Measurements from ENCODE around the gene KIFC3.

KIFC3 gene

DNA sequence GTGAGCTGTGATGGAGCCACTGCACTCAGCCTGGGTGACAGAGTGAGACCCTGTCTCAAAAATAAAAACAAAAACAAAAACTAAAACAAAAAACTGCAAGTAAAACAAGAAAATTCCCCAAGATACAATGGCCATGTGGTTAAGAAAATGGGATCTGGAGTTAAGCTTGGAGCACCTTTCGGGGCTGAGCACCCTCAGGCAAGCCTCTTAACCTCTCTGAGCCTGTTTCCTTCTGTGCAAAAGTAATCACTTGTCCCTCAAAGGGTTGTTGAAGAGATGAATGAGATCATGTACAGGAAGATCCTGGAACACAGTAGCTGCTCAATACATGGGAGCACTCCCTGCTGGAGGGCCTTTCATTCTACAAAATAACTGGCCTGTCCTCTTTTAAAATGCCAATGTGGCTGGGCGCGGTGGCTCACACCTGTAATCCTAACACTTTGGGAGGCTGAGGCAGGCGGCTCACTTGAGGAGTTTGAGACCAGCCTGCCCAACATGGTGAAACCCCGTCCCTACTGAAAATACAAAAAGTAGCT is 19.8 kb upstream of the KIFC3 start:
- no peak overlapping the region for H2AFZ ChIP-seq (ENCODE audit: low read length)
- H3K9ac ChIP-seq (ENCODE audit: low read length): no peak overlapping the region
- no peaks in the 10 kb centered on the region for H3K4me1 ChIP-seq (ENCODE audit: low read length)
- TF ChIP-seq EZH2 (optimal IDR thresholded peaks at IDR 0.05; ENCODE audit: low read depth, low read length): no peak
- no peak for TF ChIP-seq CTCF (IDR thresholded peaks at IDR 0.05; ENCODE audit: low read length)
- TF ChIP-seq EZH2phosphoT487 (IDR thresholded peaks at IDR 0.05; ENCODE audit: low read length): no peak
- no peak overlapping the region for H3K4me3 ChIP-seq (ENCODE audit: low read length)
- no peaks in the 10 kb centered on the region for H4K20me1 ChIP-seq (ENCODE audit: insufficient read depth, low read length)
- H3K9me2 ChIP-seq (replicated peaks; ENCODE audit: insufficient read depth, low read length): no peaks in the 10 kb centered on the region
- H3K36me3 ChIP-seq (replicated peaks; ENCODE audit: insufficient read depth, low read length): no peaks in the 10 kb centered on the region
- H3F3A ChIP-seq (ENCODE audit: insufficient read depth, low read length): no peaks in the 10 kb centered on the region; the same call in 1 of the 2 replicates
- no peak overlapping the region for H3K4me2 ChIP-seq (ENCODE audit: low read depth, low read length)
- no peak overlapping the region for H3K27ac ChIP-seq (ENCODE audit: low read length)
- H3K27me3 ChIP-seq (replicated peaks; ENCODE audit: insufficient read depth, low read length): no peaks in the 10 kb centered on the region
- no peak for DNase-seq
- H3K79me2 ChIP-seq (ENCODE audit: low read length): no peaks in the 10 kb centered on the region
- no peaks in the 10 kb centered on the region for H3K9me3 ChIP-seq (replicated peaks; ENCODE audit: insufficient read depth, low read length)

DNA sequence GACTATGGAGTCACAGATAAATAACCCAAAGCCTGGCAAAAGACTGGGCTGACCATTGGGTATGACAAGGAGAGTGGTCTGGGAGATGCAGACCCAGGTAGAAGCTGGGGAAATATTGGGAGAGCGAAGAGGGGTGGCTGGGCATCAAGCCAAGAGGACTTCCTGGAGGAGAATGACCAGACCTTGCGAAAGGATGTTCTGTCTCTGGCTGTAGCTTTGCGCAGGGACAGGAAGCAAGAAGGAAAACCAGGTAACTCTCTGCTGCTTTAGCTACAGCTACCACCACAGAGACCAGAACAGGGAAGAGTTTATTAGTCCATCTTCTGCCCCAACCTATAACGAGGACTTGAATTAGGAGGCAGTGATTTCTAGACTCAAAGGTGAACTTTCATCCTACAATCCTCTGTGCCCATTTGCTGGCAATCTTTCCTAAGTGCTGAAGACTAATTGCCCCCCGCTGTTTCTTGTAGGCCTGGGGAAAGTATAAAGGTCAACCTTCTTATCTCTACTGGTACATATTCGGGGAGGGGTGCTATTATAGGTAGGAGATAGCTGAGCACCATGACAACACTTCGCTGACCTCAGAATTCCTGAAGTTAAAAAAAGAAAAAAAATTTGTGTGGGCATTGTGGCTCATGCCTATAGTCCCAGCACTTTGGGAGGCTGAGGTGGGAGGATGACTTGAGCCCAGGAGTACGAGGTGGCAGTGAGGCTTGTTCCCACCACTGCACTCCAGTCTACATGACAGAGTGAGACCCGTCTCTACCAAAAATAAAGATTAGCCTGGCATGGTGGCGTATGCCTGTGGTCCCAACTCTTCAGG is 19.1 kb upstream of the KIFC3 start:
- H2AFZ ChIP-seq (ENCODE audit: low read length): no peak overlapping the region
- no peaks in the 10 kb centered on the region for H3K9me2 ChIP-seq (replicated peaks; ENCODE audit: insufficient read depth, low read length)
- peaks cover 6% of the 10 kb centered on the region for H3K4me1 ChIP-seq (ENCODE audit: low read length)
- H3K4me2 ChIP-seq (ENCODE audit: low read depth, low read length): no peak overlapping the region
- H3K27ac ChIP-seq (ENCODE audit: low read length): no peak overlapping the region
- H3K9me3 ChIP-seq (replicated peaks; ENCODE audit: insufficient read depth, low read length): no peaks in the 10 kb centered on the region
- no peaks in the 10 kb centered on the region for H3K36me3 ChIP-seq (replicated peaks; ENCODE audit: insufficient read depth, low read length)
- TF ChIP-seq EZH2 (optimal IDR thresholded peaks at IDR 0.05; ENCODE audit: low read depth, low read length) (no peak), EZH2phosphoT487 (IDR thresholded peaks at IDR 0.05; ENCODE audit: low read length) (no peak), CTCF (IDR thresholded peaks at IDR 0.05; ENCODE audit: low read length) (no peak)
- H3K27me3 ChIP-seq (replicated peaks; ENCODE audit: insufficient read depth, low read length): no peaks in the 10 kb centered on the region
- no peak overlapping the region for H3K4me3 ChIP-seq (ENCODE audit: low read length)
- DNase-seq: no peak
- H3K9ac ChIP-seq (ENCODE audit: low read length): no peak overlapping the region
- H3K79me2 ChIP-seq (ENCODE audit: low read length): no peaks in the 10 kb centered on the region
- H3F3A ChIP-seq (ENCODE audit: insufficient read depth, low read length): peaks cover 5% of the 10 kb centered on the region
- H4K20me1 ChIP-seq (ENCODE audit: insufficient read depth, low read length): no peaks in the 10 kb centered on the region

GRCh38 chr16:57818377-57819064 is 16.2 kb upstream of the KIFC3 start:
- no peak for DNase-seq
- Histone ChIP-seq H3F3A (ENCODE audit: insufficient read depth, low read length) (peaks cover 21% of the 10 kb centered on the region), H3K4me2 (ENCODE audit: low read depth, low read length) (no peak overlapping the region), H3K79me2 (ENCODE audit: low read length) (no peaks in the 10 kb centered on the region), H3K36me3 (replicated peaks; ENCODE audit: insufficient read depth, low read length) (no peaks in the 10 kb centered on the region), H3K4me3 (ENCODE audit: low read length) (no peak overlapping the region), H4K20me1 (ENCODE audit: insufficient read depth, low read length) (no peaks in the 10 kb centered on the region), H3K27ac (ENCODE audit: low read length) (no peak overlapping the region), H3K9me3 (replicated peaks; ENCODE audit: insufficient read depth, low read length) (no peaks in the 10 kb centered on the region), H3K9me2 (replicated peaks; ENCODE audit: insufficient read depth, low read length) (no peaks in the 10 kb centered on the region), H3K9ac (ENCODE audit: low read length) (no peak overlapping the region), H2AFZ (ENCODE audit: low read length) (no peak overlapping the region), H3K4me1 (ENCODE audit: low read length) (peaks cover 22% of the 10 kb centered on the region), H3K27me3 (replicated peaks; ENCODE audit: insufficient read depth, low read length) (no peaks in the 10 kb centered on the region)
- TF ChIP-seq CTCF (IDR thresholded peaks at IDR 0.05; ENCODE audit: low read length): no peak
- no peak for TF ChIP-seq EZH2phosphoT487 (IDR thresholded peaks at IDR 0.05; ENCODE audit: low read length)
- no peak for TF ChIP-seq EZH2 (optimal IDR thresholded peaks at IDR 0.05; ENCODE audit: low read depth, low read length)
